Measurements from ENCODE around the gene EEF1A2. TPM values are rescaled to one million over a fixed set of nuclear protein-coding genes. Genes with fewer than 3 reads are reported as not detected.

EEF1A2 gene
- total RNA-seq, 1 experiment from 2014 or later = 32.0 TPM

DNA sequence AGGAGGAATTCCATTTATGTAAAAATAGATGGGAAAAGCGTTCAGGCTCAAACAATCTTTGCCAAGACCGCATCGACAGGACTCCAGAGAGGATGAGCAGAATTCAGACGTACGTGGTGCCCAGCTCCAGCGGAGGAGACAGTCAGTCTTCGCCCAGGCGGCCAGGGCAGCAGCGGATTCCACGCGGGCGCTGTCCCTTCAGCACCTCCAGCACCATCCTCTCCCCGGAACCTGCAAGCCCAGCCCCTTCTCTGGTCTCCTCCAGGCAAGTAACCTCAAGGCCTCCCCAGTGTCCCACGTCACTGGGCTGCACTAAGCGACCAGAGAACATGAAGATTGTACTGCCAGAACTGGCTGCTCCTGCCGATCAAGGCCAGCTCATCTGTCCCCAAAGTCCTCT, 23.7 kb downstream of the EEF1A2 start:
- intact Hi-C loops (cut with micrococcal nuclease; ENCODE audit: unreplicated experiment) = no loop called here

DNA sequence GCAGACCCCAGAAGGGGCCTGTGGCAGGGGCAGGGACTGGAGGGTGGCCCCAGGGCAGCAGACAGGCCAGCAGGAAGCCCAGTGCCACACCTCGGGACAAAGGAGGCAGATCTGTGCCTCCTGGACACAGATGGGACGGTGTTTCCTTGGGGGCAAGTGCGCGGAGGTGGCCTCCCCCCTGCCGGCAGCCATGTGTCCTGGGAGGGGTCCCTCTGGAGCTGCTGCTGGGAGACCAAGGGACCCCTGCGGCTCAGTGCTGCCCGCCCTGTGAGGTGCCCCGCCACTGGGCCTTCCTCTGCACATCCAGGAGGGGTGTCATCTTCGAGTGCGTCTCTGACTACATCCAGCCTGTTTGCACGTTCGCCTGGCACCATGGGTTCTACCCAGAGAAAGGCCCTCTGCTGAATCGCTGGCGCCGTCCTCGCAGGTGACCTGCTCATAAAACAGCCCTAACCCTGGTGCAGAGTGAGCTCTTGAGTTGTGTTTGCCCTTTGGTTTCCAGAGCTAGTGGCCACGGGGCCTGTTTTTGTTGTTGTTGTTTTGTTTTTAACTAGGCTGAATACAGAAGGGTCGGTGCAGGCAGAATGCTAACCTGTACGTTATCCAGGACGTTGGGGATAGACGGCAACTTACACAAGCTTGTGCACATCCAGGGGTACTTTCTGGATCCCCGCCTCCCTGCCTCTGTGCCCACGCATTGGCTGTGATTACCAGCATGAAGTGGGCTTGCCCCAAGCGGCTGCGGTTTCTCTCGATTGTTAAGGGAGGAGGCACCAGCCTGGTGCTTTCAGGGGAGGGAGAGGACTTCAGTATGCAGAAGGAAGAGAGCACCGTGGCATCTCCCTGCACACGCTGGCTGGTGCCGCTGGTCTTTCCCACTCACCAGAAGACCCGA, 25.1 kb downstream of the EEF1A2 start:
- ChIA-PET CTCF (no interaction called here), POLR2A (no interaction called here)
- intact Hi-C loops (cut with micrococcal nuclease; ENCODE audit: unreplicated experiment) = no loop called here
- H3K4me1 Mint-ChIP-seq (ENCODE audit: low read depth, unreplicated experiment) = no peaks in the 10 kb centered on the region
- peaks cover 4% of the 10 kb centered on the region for H3K36me3 Mint-ChIP-seq (ENCODE audit: insufficient read depth, unreplicated experiment)
- no peak overlapping the region for H3K27ac Mint-ChIP-seq (ENCODE audit: unreplicated experiment)
- no peak overlapping the region for H3K4me3 Mint-ChIP-seq (ENCODE audit: unreplicated experiment)
- no peaks in the 10 kb centered on the region for H3K9me3 Mint-ChIP-seq (ENCODE audit: unreplicated experiment)
- no peak overlapping the region for H3K4me3 ChIP-seq (ENCODE audit: low read depth, low read length)
- H3K27me3 Mint-ChIP-seq (ENCODE audit: insufficient read depth, unreplicated experiment) = peaks cover 49% of the 10 kb centered on the region
- no peaks in the 10 kb centered on the region for H3K36me3 ChIP-seq (ENCODE audit: control insufficient read depth, insufficient read depth, low read length)
- DNase-seq = no peak
- TF ChIP-seq, protein P1, sequence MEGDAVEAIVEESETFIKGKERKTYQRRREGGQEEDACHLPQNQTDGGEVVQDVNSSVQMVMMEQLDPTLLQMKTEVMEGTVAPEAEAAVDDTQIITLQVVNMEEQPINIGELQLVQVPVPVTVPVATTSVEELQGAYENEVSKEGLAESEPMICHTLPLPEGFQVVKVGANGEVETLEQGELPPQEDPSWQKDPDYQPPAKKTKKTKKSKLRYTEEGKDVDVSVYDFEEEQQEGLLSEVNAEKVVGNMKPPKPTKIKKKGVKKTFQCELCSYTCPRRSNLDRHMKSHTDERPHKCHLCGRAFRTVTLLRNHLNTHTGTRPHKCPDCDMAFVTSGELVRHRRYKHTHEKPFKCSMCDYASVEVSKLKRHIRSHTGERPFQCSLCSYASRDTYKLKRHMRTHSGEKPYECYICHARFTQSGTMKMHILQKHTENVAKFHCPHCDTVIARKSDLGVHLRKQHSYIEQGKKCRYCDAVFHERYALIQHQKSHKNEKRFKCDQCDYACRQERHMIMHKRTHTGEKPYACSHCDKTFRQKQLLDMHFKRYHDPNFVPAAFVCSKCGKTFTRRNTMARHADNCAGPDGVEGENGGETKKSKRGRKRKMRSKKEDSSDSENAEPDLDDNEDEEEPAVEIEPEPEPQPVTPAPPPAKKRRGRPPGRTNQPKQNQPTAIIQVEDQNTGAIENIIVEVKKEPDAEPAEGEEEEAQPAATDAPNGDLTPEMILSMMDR (IDR thresholded peaks at IDR 0.05; ENCODE audit: insufficient read depth in 1 of 2, low read depth in 1 of 2, low read length in 1 of 2, severe bottlenecking in 1 of 2, unreplicated experiment in 1 of 2) = no peak
- H3K27me3 ChIP-seq (replicated peaks; ENCODE audit: control insufficient read depth, insufficient read depth, low read length) = peaks cover 1% of the 10 kb centered on the region
- no peaks in the 10 kb centered on the region for H3K9me3 ChIP-seq
- no TSS peak for BruUV-seq (replicated peaks)
- H3K4me1 ChIP-seq = peaks cover 6% of the 10 kb centered on the region; the same call in 1 of the 2 replicates

More for the DNA sequence above, 23.7 kb downstream of the EEF1A2 start:
- Mint-ChIP-seq H3K36me3 (ENCODE audit: insufficient read depth, unreplicated experiment) (peaks cover 2% of the 10 kb centered on the region), H3K27me3 (ENCODE audit: insufficient read depth, unreplicated experiment) (peaks cover 48% of the 10 kb centered on the region), H3K4me3 (ENCODE audit: unreplicated experiment) (no peak overlapping the region), H3K9me3 (ENCODE audit: unreplicated experiment) (no peaks in the 10 kb centered on the region), H3K4me1 (ENCODE audit: low read depth, unreplicated experiment) (no peaks in the 10 kb centered on the region), H3K27ac (ENCODE audit: unreplicated experiment) (no peak overlapping the region)
- no TSS peak for BruUV-seq (replicated peaks)
- TF ChIP-seq, protein P1 (IDR thresholded peaks at IDR 0.05; ENCODE audit: insufficient read depth in 1 of 2, low read depth in 1 of 2, low read length in 1 of 2, severe bottlenecking in 1 of 2, unreplicated experiment in 1 of 2) = no peak
- POLR2A ChIA-PET = no interaction called here
- DNase-seq = peak; percentile 78
- Histone ChIP-seq H3K4me1 (peaks cover 6% of the 10 kb centered on the region; the same call in 1 of the 2 replicates), H3K4me3 (ENCODE audit: low read depth, low read length) (no peak overlapping the region), H3K9me3 (no peaks in the 10 kb centered on the region), H3K27me3 (replicated peaks; ENCODE audit: control insufficient read depth, insufficient read depth, low read length) (peaks cover 3% of the 10 kb centered on the region), H3K36me3 (ENCODE audit: control insufficient read depth, insufficient read depth, low read length) (no peaks in the 10 kb centered on the region)
- CTCF ChIA-PET = no interaction called here

DNA sequence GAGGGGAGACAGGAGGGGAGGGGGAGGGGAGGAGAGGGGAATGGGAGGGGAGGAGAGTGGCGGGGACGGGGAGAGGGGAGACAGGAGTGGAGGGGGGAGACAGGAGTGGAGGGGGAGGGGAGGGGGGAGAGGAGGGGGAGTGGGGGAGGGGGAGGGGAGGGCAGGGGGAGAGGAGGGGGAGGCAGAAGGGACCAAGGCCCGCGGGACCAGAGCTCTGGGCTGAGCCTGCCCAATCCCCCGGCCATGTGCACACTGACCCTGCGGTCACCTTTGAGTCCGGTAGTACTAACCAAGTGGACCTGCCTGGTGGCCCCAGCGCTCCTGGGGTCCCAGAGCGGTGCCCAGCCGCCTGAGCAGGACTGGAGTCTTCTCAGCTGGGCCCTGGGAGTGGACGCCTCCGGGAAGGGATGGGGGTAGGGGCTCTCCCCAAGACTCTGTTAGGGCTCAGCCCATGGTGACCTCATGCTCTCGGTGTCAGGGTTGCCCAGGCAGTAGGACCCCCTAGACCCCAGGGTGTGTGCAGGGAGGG, 26.0 kb downstream of the EEF1A2 start:
- POLR2A ChIA-PET = no interaction called here
- BruUV-seq (replicated peaks) = no TSS peak
- Mint-ChIP-seq H3K27me3 (ENCODE audit: insufficient read depth, unreplicated experiment) (peaks cover 48% of the 10 kb centered on the region), H3K36me3 (ENCODE audit: insufficient read depth, unreplicated experiment) (peaks cover 4% of the 10 kb centered on the region), H3K27ac (ENCODE audit: unreplicated experiment) (no peak overlapping the region), H3K4me3 (ENCODE audit: unreplicated experiment) (no peak overlapping the region), H3K4me1 (ENCODE audit: low read depth, unreplicated experiment) (no peaks in the 10 kb centered on the region), H3K9me3 (ENCODE audit: unreplicated experiment) (no peaks in the 10 kb centered on the region)
- H3K36me3 ChIP-seq (ENCODE audit: control insufficient read depth, insufficient read depth, low read length) = no peaks in the 10 kb centered on the region
- peaks cover 6% of the 10 kb centered on the region; the same call in 1 of the 2 replicates for H3K4me1 ChIP-seq
- no peak overlapping the region for H3K4me3 ChIP-seq (ENCODE audit: low read depth, low read length)
- H3K9me3 ChIP-seq = no peaks in the 10 kb centered on the region
- H3K27me3 ChIP-seq (replicated peaks; ENCODE audit: control insufficient read depth, insufficient read depth, low read length) = peaks cover 1% of the 10 kb centered on the region
- intact Hi-C loops (cut with micrococcal nuclease; ENCODE audit: unreplicated experiment) = no loop called here
- CTCF ChIA-PET = no interaction called here
- TF ChIP-seq, protein P1 (IDR thresholded peaks at IDR 0.05; ENCODE audit: insufficient read depth in 1 of 2, low read depth in 1 of 2, low read length in 1 of 2, severe bottlenecking in 1 of 2, unreplicated experiment in 1 of 2) = no peak
- no peak for DNase-seq

Data from Caco-2 (cell line).